ENCODE measurements around the gene ZBTB21. TPM values are rescaled to one million over a fixed set of nuclear protein-coding genes. Genes with fewer than 3 reads are reported as not detected.

The ZBTB21 gene
- total and polyA plus RNA-seq, 9 of the 15 experiments (the other 6 are each of a cell fraction or from before 2014, with no cell fraction given): 2.2 to 15.2 (median 8.7) TPM

DNA sequence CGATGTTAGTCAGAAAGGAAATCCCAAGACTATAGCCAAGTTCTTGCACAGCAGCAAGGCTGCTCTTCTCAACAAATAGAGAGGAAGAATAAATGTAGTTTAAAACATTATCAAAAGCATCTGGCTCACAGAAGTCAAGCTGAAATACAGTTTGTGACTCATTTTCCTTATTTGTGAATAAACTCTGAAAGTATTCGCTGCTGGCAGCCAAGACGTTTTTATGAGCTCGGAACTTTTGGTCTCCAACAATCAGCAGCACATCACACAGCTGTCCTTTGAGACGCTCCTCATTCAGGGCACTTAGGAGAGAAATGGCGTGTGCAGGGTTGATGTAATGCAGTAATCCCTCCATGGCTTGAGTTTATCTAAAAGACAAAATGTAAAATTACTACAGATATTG lies 16.4 kb downstream of the ZBTB21 start:
- Histone ChIP-seq H3K4me3 (no peak overlapping the region), H3K9me3 (replicated peaks; ENCODE audit: control insufficient read depth, insufficient read depth, low read depth, low read length) (no peaks in the 10 kb centered on the region), H2AFZ (ENCODE audit: low read depth, low read length) (no peak overlapping the region), H3K36me3 (ENCODE audit: control insufficient read depth, insufficient read depth, low read length) (peaks cover 50% of the 10 kb centered on the region), H3K79me2 (ENCODE audit: control insufficient read depth, insufficient read depth, low read length) (no peaks in the 10 kb centered on the region), H3K4me2 (ENCODE audit: insufficient read depth, low read length) (no peak overlapping the region), H3K27me3 (ENCODE audit: control insufficient read depth in 2 of 2, insufficient read depth in 2 of 2, low read length in 2 of 2) (no peaks in the 10 kb centered on the region), H3K4me1 (replicated peaks in 1 of 2; ENCODE audit: control insufficient read depth in 2 of 2, insufficient read depth in 2 of 2, low read length in 2 of 2) (no peaks in the 10 kb centered on the region; a peak in 1 of 5 replicates), H3K9ac (ENCODE audit: insufficient read depth in 1 of 2, low read depth in 2 of 2, low read length in 2 of 2) (no peak overlapping the region), H4K20me1 (replicated peaks; ENCODE audit: control insufficient read depth, insufficient read depth, low read length) (no peaks in the 10 kb centered on the region), H3K27ac (ENCODE audit: extremely low read depth, low read depth, low read length) (no peak overlapping the region), H3K9me1 (ENCODE audit: control insufficient read depth, insufficient read depth, low read length) (no peaks in the 10 kb centered on the region)
- TF ChIP-seq GABPB1 (CRISPR knock-in tag; IDR thresholded peaks at IDR 0.05) (no peak), DACH1 (IDR thresholded peaks at IDR 0.05; ENCODE audit: partially characterized antibody) (no peak), HLTF (IDR thresholded peaks at IDR 0.05) (no peak)
- WGBS (ENCODE audit: insufficient coverage, low coverage, missing lambda C conversion rate): 89% methylated on average over 6 of the region's 6 CpGs
- POLR2A ChIA-PET: interaction anchor here (1.5 kb wide), 1 partner anchor 12 kb away, joined by 8 read pairs; no protein-coding TSS in a partner anchor
- intact Hi-C loops (cut with micrococcal nuclease): no loop called here
- no peak for ATAC-seq
- CTCF ChIA-PET (ENCODE audit: low intra/inter-chr PET ratio): no interaction called here
- BruUV-seq (replicated peaks): no TSS peak
- in situ Hi-C loops (cut with MboI): no loop called here
- FAIRE-seq: no peak
- no peak for DNase-seq (ENCODE audit: extremely low read depth in 1 of 4, low spot score in 3 of 4)

DNA sequence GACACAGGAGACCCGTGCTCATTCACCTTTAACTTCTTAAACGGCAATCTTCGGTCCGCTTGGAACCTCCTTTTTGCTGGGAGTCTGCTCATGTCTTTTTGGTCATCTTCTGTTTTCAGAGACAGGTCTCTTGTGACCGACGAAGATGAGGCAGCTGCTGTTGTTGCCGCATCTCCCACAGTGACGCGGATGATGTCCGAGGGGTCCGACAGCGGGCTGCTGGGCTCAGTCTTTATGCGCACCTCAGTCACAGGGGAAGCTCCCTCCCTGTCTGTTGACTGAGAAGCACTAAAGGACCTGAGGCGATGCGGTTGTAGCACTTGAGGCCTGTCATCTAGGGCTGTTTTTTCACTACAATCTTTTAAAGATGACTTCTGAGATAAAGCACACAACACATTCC lies 17.6 kb downstream of the ZBTB21 start:
- POLR2A ChIA-PET: interaction anchor here (1.5 kb wide), 1 partner anchor 13 kb away, joined by 8 read pairs; no protein-coding TSS in a partner anchor
- TF ChIP-seq, protein P1, sequence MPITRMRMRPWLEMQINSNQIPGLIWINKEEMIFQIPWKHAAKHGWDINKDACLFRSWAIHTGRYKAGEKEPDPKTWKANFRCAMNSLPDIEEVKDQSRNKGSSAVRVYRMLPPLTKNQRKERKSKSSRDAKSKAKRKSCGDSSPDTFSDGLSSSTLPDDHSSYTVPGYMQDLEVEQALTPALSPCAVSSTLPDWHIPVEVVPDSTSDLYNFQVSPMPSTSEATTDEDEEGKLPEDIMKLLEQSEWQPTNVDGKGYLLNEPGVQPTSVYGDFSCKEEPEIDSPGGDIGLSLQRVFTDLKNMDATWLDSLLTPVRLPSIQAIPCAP (CRISPR knock-in tag; IDR thresholded peaks at IDR 0.05; ENCODE audit: borderline replicate concordance): no peak
- TF ChIP-seq TCF7L2 (IDR thresholded peaks at IDR 0.05; ENCODE audit: low read depth, low read length): no peak
- no peak for TF ChIP-seq SREBF2 (CRISPR knock-in tag; IDR thresholded peaks at IDR 0.05)
- WGBS (ENCODE audit: insufficient coverage, low coverage, missing lambda C conversion rate): 90% methylated on average over 15 of the region's 15 CpGs
- Histone ChIP-seq H3K4me1 (replicated peaks in 1 of 2; ENCODE audit: control insufficient read depth in 2 of 2, insufficient read depth in 2 of 2, low read length in 2 of 2) (no peaks in the 10 kb centered on the region), H3K27ac (ENCODE audit: extremely low read depth, low read depth, low read length) (no peak overlapping the region), H3K9me3 (replicated peaks; ENCODE audit: control insufficient read depth, insufficient read depth, low read depth, low read length) (no peaks in the 10 kb centered on the region), H3K79me2 (ENCODE audit: control insufficient read depth, insufficient read depth, low read length) (no peaks in the 10 kb centered on the region), H3K4me3 (no peak overlapping the region), H3K27me3 (ENCODE audit: control insufficient read depth in 2 of 2, insufficient read depth in 2 of 2, low read length in 2 of 2) (no peaks in the 10 kb centered on the region), H2AFZ (ENCODE audit: low read depth, low read length) (no peak overlapping the region), H3K4me2 (ENCODE audit: insufficient read depth, low read length) (no peak overlapping the region), H4K20me1 (replicated peaks; ENCODE audit: control insufficient read depth, insufficient read depth, low read length) (no peaks in the 10 kb centered on the region), H3K36me3 (ENCODE audit: control insufficient read depth, insufficient read depth, low read length) (peaks cover 46% of the 10 kb centered on the region), H3K9ac (ENCODE audit: insufficient read depth in 1 of 2, low read depth in 2 of 2, low read length in 2 of 2) (no peak overlapping the region), H3K9me1 (ENCODE audit: control insufficient read depth, insufficient read depth, low read length) (no peaks in the 10 kb centered on the region)
- FAIRE-seq: no peak
- intact Hi-C loops (cut with micrococcal nuclease) (no loop called here), in situ Hi-C loops (cut with MboI) (no loop called here)
- no peak for DNase-seq (ENCODE audit: extremely low read depth in 1 of 4, low spot score in 3 of 4)
- no peak for ATAC-seq
- no TSS peak for BruUV-seq (replicated peaks)
- CTCF ChIA-PET (ENCODE audit: low intra/inter-chr PET ratio): no interaction called here

All from K562 (cell line).